HepG2 (cell line): ENCODE results near the gene FDXACB1. TPM values are rescaled to one million over a fixed set of nuclear protein-coding genes. Genes with fewer than 3 reads are reported as not detected.

Experiments used
- FLYWCH1 ChIP-seq: sonication (generic); formaldehyde crosslinking; IDR thresholded peaks from 2 replicates; pipeline ENCODE4 v1.8.1; 2023; ENCODE audit warnings: mild to moderate bottlenecking, missing genetic modification reagents
- KLF16 ChIP-seq, 2 experiments: sonication (generic) in 1 of 2; formaldehyde crosslinking in 1 of 2; IDR thresholded peaks; 2 replicates each; pipeline versions ENCODE4 v1.6.1 to v1.8.0; 2016 to 2023; ENCODE audit warnings: missing genetic modification reagents in 2 of 2, missing compliant biosample characterization in 1 of 2
- MEIS1 ChIP-seq: sonication (generic); formaldehyde crosslinking; IDR thresholded peaks from 2 replicates; pipeline ENCODE4 v1.9.0; 2021; ENCODE audit warnings: mild to moderate bottlenecking, missing genetic modification reagents, moderate library complexity, borderline replicate concordance
- TARDBP ChIP-seq: sonication (generic); formaldehyde crosslinking; IDR thresholded peaks from 2 replicates; pipeline ENCODE4 v1.8.0; 2022; ENCODE audit warnings: mild to moderate bottlenecking, missing genetic modification reagents
- TBP ChIP-seq: sonication (generic); formaldehyde crosslinking; IDR thresholded peaks from 2 replicates; pipeline ENCODE4 v1.5.0; 2020; ENCODE audit warnings: missing genetic modification reagents
- ZFP90 ChIP-seq: sonication (generic); formaldehyde crosslinking; IDR thresholded peaks from 2 replicates; pipeline ENCODE4 v1.8.0; 2022; ENCODE audit warnings: missing genetic modification reagents, mild to moderate bottlenecking, inconsistent platforms, borderline replicate concordance
- ZKSCAN8 ChIP-seq: IDR thresholded peaks from 2 replicates; pipeline ENCODE4 v1.6.1; 2016; ENCODE audit warnings: borderline replicate concordance, missing genetic modification reagents, missing compliant biosample characterization
- ZNF30 ChIP-seq: sonication (generic); formaldehyde crosslinking; IDR thresholded peaks from 2 replicates; pipeline ENCODE4 v1.5.0; 2020; ENCODE audit warnings: mild to moderate bottlenecking, missing genetic modification reagents
- ZNF546 ChIP-seq: sonication (generic); formaldehyde crosslinking; conservative IDR thresholded peaks from 2 replicates; pipeline ENCODE4 v1.8.1; 2023; ENCODE audit warnings: mild to moderate bottlenecking, missing genetic modification reagents
- ZNF75D ChIP-seq: sonication (generic); formaldehyde crosslinking; IDR thresholded peaks from 2 replicates; pipeline ENCODE4 v1.8.1; 2023; ENCODE audit warnings: missing genetic modification reagents, mild to moderate bottlenecking, borderline replicate concordance
- ZNF816 ChIP-seq: sonication (generic); formaldehyde crosslinking; IDR thresholded peaks from 2 replicates; pipeline ENCODE4 v1.8.0; 2022; ENCODE audit warnings: missing genetic modification reagents, mild to moderate bottlenecking, borderline replicate concordance
- polyA plus RNA-seq, 8 experiments: library from polyadenylated mRNA; depleted of rRNA in 3 of 8; stranded (reverse) in 7 of 8; unstranded in 1 of 8; fragments of >200 nt; fragmentation: Illumina TruSeq in 4 of 8; extraction: Trizol in 4 of 8; gene quantifications; 2 replicates each; pipeline versions ENCODE4 v1.2.1 to v1.2.3, GENCODE V29; 2011 to 2016; ENCODE audit warnings: low read depth in 4 of 8, missing spikeins in 1 of 8, mixed read lengths in 1 of 8; ENCODE audit not compliant: insufficient read depth in 1 of 8
- total RNA-seq, 5 experiments: library from RNA; depleted of rRNA; stranded (reverse); fragments of >200 nt; fragmentation: Illumina TruSeq; extraction: Trizol; gene quantifications; 2 replicates each; pipeline ENCODE4 v1.2.3, GENCODE V29; 2016; ENCODE audit warnings: low read depth in 1 of 5
- TF ChIP-seq, protein P1 (sequence below): sonication (generic); formaldehyde crosslinking; IDR thresholded peaks from 2 replicates; pipeline ENCODE4 v1.4.0; 2020; ENCODE audit warnings: missing genetic modification reagents
- TF ChIP-seq, protein P2 (sequence below): sonication (generic); formaldehyde crosslinking; IDR thresholded peaks from 2 replicates; pipeline ENCODE4 v1.8.0; 2022; ENCODE audit warnings: mild to moderate bottlenecking, missing genetic modification reagents; ENCODE audit not compliant: insufficient replicate concordance
- TF ChIP-seq, protein P3 (sequence below): sonication (generic); formaldehyde crosslinking; IDR thresholded peaks from 2 replicates; pipeline ENCODE4 v1.4.0; 2020; ENCODE audit warnings: mild to moderate bottlenecking, missing genetic modification reagents
- TF ChIP-seq, protein P4 (sequence below): sonication (generic); formaldehyde crosslinking; IDR thresholded peaks from 2 replicates; pipeline ENCODE4 v1.4.0; 2020; ENCODE audit warnings: missing genetic modification reagents, mild to moderate bottlenecking, borderline replicate concordance
- TF ChIP-seq, protein P5 (sequence below): sonication (generic); formaldehyde crosslinking; IDR thresholded peaks from 2 replicates; pipeline ENCODE4 v1.4.0; 2020; ENCODE audit warnings: missing genetic modification reagents
- TF ChIP-seq, protein P6 (sequence below): sonication (generic); formaldehyde crosslinking; IDR thresholded peaks from 2 replicates; pipeline ENCODE4 v1.5.0; 2020; ENCODE audit warnings: mild to moderate bottlenecking, missing genetic modification reagents

FDXACB1 gene
- total and polyA plus RNA-seq, 2 of the 13 experiments (the other 11 are each of a cell fraction or from before 2014, with no cell fraction given), result 1.1 to 3.4 TPM

DNA sequence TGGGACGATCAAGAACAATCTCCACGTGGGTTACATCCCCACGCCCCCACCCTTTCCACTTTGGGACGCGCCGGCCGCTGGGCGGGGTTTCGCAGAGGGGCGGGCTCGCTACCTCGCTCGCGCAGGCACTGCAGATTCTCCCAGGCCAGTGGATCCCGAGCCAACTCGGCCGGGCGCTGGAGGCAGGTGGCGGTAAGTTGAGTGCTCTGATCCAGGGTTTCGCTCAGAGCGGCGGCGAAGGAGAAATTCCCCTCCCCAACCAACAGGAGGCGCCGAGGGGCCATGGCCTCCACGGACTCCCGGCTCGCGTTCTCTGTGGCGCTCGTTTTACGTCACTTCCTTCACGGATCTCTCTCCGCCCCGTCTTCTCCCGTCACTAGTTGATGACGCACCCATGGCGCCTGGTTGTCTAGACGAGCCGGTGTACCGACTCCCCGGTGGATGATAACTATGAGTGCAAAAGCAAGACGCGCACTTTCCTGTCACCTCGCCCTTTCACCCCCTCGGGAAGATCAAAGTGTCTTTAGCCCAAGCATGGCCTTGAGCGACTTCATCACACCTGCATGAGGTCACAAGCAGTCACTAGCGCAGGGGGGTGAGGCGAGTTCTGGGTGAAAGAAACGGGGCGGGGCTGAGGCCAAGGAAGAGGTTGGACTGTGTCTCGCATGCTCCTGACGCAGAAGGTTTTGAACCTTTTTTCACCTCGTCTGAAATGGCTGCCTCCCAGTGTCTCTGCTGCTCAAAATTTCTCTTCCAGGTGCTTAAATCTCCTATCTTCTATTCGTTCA lies at the start of gene FDXACB1, which contains the start of gene CFAP68 (continued):
- TF ChIP-seq MEIS1 (CRISPR knock-in tag) (peak; percentile 71; the same call in 1 of the 2 replicates), ZKSCAN8 (CRISPR knock-in tag) (peak; percentile 60; the same call in 1 of the 2 replicates), ZNF816 (CRISPR knock-in tag) (peak; percentile 79; the same call in 1 of the 2 replicates), TARDBP (CRISPR knock-in tag) (peak; percentile 46; the same call in 1 of the 2 replicates), FLYWCH1 (CRISPR knock-in tag) (0 out of 2 replicates have a peak, but pooled peaks have one; percentile 66), ZFP90 (CRISPR knock-in tag) (peak; percentile 77), ZNF30 (CRISPR knock-in tag) (no peak), ZNF546 (CRISPR knock-in tag) (no peak; the same call in 1 of the 2 replicates), ZNF75D (CRISPR knock-in tag) (no peak), KLF16 (CRISPR knock-in tag; IDR thresholded peaks at IDR 0.05) (peak in 1 of 2 experiments; percentile 93; a peak in 2 of 4 replicates), TBP (0 out of 2 replicates have a peak, but pooled peaks have one; percentile 52)
- TF ChIP-seq, protein P1, sequence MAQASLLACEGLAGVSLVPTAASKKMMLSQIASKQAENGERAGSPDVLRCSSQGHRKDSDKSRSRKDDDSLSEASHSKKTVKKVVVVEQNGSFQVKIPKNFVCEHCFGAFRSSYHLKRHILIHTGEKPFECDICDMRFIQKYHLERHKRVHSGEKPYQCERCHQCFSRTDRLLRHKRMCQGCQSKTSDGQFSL (CRISPR knock-in tag), result peak; percentile 67; the same call in 1 of the 2 replicates
- TF ChIP-seq, protein P2, sequence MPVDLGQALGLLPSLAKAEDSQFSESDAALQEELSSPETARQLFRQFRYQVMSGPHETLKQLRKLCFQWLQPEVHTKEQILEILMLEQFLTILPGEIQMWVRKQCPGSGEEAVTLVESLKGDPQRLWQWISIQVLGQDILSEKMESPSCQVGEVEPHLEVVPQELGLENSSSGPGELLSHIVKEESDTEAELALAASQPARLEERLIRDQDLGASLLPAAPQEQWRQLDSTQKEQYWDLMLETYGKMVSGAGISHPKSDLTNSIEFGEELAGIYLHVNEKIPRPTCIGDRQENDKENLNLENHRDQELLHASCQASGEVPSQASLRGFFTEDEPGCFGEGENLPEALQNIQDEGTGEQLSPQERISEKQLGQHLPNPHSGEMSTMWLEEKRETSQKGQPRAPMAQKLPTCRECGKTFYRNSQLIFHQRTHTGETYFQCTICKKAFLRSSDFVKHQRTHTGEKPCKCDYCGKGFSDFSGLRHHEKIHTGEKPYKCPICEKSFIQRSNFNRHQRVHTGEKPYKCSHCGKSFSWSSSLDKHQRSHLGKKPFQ (CRISPR knock-in tag), result no peak
- TF ChIP-seq, protein P3, sequence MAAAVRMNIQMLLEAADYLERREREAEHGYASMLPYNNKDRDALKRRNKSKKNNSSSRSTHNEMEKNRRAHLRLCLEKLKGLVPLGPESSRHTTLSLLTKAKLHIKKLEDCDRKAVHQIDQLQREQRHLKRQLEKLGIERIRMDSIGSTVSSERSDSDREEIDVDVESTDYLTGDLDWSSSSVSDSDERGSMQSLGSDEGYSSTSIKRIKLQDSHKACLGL, result peak; percentile 67
- TF ChIP-seq, protein P4, sequence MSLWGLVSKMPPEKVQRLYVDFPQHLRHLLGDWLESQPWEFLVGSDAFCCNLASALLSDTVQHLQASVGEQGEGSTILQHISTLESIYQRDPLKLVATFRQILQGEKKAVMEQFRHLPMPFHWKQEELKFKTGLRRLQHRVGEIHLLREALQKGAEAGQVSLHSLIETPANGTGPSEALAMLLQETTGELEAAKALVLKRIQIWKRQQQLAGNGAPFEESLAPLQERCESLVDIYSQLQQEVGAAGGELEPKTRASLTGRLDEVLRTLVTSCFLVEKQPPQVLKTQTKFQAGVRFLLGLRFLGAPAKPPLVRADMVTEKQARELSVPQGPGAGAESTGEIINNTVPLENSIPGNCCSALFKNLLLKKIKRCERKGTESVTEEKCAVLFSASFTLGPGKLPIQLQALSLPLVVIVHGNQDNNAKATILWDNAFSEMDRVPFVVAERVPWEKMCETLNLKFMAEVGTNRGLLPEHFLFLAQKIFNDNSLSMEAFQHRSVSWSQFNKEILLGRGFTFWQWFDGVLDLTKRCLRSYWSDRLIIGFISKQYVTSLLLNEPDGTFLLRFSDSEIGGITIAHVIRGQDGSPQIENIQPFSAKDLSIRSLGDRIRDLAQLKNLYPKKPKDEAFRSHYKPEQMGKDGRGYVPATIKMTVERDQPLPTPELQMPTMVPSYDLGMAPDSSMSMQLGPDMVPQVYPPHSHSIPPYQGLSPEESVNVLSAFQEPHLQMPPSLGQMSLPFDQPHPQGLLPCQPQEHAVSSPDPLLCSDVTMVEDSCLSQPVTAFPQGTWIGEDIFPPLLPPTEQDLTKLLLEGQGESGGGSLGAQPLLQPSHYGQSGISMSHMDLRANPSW (CRISPR knock-in tag), result peak; percentile 51; the same call in 1 of the 2 replicates
- TF ChIP-seq, protein P5, sequence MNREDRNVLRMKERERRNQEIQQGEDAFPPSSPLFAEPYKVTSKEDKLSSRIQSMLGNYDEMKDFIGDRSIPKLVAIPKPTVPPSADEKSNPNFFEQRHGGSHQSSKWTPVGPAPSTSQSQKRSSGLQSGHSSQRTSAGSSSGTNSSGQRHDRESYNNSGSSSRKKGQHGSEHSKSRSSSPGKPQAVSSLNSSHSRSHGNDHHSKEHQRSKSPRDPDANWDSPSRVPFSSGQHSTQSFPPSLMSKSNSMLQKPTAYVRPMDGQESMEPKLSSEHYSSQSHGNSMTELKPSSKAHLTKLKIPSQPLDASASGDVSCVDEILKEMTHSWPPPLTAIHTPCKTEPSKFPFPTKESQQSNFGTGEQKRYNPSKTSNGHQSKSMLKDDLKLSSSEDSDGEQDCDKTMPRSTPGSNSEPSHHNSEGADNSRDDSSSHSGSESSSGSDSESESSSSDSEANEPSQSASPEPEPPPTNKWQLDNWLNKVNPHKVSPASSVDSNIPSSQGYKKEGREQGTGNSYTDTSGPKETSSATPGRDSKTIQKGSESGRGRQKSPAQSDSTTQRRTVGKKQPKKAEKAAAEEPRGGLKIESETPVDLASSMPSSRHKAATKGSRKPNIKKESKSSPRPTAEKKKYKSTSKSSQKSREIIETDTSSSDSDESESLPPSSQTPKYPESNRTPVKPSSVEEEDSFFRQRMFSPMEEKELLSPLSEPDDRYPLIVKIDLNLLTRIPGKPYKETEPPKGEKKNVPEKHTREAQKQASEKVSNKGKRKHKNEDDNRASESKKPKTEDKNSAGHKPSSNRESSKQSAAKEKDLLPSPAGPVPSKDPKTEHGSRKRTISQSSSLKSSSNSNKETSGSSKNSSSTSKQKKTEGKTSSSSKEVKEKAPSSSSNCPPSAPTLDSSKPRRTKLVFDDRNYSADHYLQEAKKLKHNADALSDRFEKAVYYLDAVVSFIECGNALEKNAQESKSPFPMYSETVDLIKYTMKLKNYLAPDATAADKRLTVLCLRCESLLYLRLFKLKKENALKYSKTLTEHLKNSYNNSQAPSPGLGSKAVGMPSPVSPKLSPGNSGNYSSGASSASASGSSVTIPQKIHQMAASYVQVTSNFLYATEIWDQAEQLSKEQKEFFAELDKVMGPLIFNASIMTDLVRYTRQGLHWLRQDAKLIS (CRISPR knock-in tag), result 0 out of 2 replicates have a peak, but pooled peaks have one; percentile 29
- TF ChIP-seq, protein P6, sequence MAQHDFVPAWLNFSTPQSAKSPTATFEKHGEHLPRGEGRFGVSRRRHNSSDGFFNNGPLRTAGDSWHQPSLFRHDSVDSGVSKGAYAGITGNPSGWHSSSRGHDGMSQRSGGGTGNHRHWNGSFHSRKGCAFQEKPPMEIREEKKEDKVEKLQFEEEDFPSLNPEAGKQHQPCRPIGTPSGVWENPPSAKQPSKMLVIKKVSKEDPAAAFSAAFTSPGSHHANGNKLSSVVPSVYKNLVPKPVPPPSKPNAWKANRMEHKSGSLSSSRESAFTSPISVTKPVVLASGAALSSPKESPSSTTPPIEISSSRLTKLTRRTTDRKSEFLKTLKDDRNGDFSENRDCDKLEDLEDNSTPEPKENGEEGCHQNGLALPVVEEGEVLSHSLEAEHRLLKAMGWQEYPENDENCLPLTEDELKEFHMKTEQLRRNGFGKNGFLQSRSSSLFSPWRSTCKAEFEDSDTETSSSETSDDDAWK (CRISPR knock-in tag), result no peak
